Femur (tissue), 1 donor: Measurements from ENCODE around the gene DOK5.

Source experiments
- DNase-seq: peaks from one replicate; pipeline ENCODE4 v3.0.0-alpha.2; 2017

DOK5 gene

DNA sequence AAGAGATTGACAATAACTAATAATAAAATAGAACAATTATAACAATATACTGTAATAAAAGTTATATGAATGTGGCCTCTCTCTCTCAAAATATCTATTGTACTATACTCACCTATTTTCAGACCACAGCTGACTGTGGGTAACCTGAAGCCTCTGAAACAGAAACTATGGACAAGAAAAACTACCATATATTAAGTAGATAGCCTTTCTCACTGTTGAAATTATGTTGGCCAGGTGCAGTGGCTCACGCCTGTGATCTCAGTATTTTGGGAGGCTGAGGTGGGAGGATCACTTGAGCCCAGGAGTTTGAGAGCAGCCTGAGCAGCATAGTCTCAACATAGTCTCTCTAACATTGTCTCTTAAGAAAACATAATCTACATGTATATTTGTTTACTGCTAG is 89.9 kb downstream of the DOK5 start:
- no peak for DNase-seq

- DNase-seq, result no peak
These were observed 90.8 kb downstream of the DOK5 start for GRCh38 chr20:54566031-54566688.

DNA sequence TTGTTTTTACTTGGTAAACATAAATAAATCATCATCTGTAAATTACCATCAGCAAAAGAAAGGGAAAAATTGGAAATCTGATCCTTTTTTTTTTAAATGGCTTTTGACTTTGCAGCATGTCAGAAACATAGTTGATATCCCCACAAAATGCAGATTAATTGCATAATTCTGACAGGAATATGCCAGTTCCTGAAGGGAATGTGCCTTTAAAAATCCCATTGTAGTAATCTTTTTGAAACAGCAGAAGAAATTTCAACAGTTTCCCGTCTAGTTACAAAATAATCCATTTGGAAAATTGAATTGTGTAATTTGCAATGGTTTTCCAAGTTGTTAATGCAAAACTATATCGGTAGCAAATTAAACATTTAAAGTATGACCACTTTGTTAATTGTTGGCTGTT is 95.2 kb downstream of the DOK5 start:
- no peak for DNase-seq

DNA sequence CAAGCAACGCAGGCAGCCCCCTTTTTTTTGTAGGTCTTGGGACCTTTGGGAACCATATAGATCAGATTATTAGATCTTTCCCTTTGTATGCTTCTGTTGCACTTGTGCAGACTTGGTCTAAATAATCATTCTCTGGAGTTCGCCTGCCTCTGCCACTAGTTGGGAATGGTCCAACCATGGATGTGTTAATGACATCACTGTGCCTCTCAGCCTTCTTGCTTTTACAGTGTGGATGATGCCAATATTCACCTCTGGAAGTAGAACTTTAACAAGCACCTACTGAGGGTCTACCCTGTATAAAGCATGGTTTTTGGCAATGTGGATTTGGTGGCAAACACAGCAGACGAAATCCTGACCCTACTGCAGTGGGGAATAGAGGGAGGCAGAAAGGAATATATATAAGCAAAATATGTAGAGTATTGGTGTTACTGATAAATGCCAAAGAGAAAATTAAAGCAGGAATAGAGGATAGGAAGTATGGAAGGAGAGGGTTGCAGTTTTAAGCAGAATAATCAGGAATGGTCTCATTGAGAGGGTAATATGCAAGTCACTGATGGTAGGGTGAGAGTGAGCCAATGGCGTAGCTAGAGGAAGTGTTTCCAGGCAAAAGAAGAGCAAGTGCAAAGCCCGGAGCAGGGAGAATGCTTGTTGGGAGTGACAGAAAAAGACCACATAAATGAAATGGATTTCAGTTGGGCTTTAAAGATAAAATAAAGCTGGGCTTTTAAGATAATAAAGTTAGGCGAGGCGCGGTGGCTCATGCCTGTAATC is 97.5 kb downstream of the DOK5 start:
- DNase-seq, result no peak

DNA sequence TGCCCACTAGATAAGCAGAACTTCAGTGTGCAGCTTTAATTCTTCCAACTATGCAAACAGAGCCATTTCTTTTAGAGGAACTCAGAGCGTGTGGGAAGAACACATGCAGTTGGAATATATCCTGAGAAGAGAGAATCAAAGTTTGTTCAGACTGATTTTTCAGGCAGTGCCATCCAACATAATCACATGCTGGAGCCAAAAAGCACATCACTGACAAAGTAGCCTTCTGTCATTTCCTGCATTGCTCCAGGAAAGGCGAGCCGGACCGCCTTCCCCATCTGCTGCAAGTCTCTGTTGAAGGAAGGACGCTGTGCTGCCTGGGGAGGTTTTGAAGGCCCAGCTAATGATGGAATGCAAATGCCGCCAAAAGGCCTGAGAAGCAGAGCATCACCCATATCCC is 98.4 kb downstream of the DOK5 start:
- DNase-seq, result no peak

- DNase-seq, result no peak
These were observed 101.1 kb downstream of the DOK5 start for GRCh38 chr20:54576518-54576917.

DNA sequence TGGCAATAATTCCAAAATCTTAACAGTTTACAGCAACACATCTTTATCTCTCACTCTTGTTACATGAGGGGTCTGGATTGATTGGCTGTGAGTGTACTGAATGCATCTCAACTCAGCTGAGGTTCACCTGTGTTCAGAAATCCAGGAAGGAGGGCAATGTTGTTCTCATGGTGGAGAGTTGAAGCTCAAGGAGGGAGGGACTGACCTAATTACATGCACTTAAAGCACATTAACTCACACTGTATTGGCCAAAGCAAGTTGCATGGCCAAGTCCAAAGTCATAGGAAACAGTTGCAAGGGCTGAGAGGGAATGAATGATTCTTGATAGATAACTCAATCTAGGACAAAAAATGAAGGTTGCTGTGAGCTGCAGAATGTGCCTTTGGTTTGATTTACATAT is 102.2 kb downstream of the DOK5 start:
- no peak for DNase-seq

- no peak for DNase-seq
These were observed 109.8 kb downstream of the DOK5 start for GRCh38 chr20:54585217-54585616.

GRCh38 chr20:54587408-54587807 is 112.0 kb downstream of the DOK5 start:
- no peak for DNase-seq

GRCh38 chr20:54589402-54590030 is 114.1 kb downstream of the DOK5 start:
- DNase-seq, result no peak

DNA sequence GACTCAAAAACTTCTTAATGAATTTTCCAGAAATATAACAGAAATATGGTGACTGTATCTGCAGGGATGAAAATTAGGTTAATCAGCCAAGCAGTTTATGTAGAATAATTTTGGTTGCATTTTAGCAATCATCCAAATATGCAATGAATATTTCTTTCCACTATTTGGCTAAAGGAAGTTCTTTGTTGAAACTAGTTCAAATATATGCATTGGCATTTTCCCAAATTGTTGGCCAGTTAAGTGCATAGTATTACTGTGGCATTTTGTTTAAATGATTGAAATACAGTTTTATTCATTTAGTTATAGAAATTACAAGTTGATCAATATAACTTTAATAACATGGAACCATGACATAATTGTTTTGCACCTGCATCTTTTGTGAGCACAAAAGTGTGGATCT is 115.5 kb downstream of the DOK5 start:
- no peak for DNase-seq

DNA sequence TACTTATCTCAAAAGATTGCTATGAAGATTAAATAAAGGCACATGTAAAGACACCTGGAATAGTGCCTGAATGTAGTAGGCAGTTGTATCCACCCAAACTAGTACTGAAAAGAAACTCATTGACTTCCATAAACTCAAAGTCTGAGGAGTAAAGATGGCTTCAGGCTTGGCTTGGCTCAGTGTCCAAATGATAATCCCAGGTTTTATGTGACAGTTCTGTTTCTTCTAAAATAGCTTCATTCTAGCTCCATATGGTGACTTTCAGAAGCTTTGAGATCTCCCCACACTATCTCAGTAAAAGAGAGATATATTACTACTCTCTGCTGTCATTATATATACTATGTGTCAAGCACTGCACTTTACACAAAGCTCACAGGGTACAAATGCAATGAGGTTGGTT is 121.3 kb downstream of the DOK5 start:
- no peak for DNase-seq

DNA sequence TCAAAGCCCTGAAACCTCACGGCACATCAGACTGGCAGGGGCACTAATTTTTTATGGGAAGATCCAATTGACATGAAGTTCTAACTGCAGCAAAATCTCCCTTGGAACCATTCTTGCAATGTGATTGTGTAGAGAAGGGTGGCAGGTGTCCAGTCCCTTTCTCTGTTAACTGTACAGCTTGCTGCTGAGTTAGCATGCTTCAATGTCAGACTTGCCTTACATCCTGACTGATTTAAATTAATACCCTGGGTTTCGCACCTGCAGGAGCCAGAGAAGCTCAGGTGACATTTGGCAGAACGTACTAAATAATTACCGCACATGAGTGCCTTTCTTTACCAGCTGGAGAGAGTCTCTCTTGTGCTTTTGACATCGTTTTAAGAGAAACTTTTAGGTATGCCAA is 123.0 kb downstream of the DOK5 start:
- DNase-seq, result no peak

DNA sequence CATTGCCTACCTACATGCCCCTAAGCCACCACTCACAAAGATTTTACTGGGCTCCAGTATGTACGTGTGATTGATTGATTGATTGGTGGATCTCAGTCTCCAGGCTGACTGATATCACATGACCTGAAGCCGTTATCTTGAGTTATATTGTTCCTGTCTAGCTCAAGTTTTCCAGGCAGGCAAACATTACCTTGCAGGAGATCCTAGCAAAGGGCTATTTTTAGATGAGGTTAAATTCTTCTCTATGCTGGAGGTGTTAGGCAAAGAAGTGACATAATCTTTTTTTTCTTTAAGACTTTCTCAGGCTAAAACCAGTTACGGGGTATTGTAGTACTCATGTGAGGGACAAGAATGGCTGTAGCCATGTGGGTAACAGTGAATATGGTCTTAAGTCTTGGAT is 125.2 kb downstream of the DOK5 start:
- DNase-seq, result no peak

GRCh38 chr20:54601831-54602515 is 126.6 kb downstream of the DOK5 start:
- DNase-seq, result no peak

DNA sequence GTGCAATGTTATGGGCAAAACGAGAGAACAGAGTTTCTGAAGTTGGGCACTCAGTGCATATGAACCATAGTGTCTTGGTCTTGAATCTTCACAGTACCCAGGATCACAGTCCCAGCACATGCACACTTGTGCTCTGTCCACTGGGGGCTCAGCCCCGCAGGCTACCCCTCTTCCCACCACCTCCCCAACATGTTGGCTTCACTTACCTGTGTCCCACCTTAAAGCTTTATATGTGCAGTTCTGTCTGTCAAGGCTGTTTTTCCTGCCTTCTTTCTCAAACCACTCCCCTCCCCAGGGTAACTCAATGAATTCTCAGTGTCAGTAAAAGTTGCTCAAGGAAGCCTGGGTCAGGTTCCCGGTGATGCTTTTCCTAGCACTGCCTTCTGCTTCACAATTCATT is 129.9 kb downstream of the DOK5 start:
- DNase-seq, result no peak

GRCh38 chr20:54606380-54606779 is 131.0 kb downstream of the DOK5 start:
- DNase-seq, result no peak

GRCh38 chr20:54608039-54608745 is 132.8 kb downstream of the DOK5 start:
- DNase-seq, result no peak

GRCh38 chr20:54608943-54609342 is 133.6 kb downstream of the DOK5 start:
- DNase-seq, result no peak

DNA sequence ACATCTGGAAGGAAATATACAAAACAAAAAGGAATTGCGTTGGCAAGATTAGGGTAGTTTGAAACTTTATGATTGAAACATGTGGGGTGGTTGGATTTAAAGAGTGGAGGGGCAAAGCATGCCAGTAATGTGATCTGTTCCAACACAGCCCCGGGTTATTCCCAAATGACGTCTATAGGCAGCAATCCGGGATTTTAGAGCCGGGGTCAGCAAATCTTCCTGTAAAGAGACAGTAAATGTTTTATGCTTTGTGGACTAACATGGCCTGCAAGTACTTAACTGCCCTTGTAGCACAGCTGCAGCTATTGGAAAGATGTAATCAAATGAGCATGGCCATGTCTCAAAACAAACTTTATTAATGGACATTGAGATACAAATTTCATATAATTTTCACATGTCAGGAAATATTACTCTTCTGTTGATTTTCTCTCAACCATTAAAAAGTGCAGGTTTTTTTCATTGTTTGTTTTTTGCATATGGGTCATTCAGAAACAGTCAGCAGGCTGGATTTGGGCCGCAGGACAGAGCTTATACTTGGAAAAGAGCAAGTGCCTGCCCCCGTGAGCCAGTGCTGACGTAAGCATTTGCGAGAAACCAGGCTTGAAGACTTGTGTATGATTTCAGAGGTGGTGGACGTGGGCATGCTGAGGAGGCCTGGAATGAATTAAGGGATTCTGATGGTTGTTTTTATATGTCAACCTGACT is 136.5 kb downstream of the DOK5 start:
- DNase-seq, result peak; percentile 72

DNA sequence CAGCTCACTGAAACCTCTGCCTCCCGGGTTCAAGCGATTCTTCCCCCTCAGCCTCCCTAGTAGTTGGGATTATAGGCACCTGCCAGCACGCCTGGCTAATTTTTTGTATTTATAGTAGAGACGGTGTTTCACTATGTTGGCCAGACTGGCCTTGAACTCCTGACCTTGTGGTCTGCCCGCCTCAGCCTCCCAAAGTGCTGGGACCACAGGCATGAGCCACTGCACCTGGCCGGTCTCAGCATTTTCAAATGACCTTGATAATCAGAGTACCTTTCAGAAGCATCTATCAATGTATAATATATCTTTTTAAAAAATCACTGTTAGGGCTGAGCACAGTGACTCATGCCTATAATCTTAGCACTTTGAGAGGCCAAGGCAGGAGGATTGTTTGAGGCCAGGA is 143.0 kb downstream of the DOK5 start:
- DNase-seq, result no peak

GRCh38 chr20:54619181-54619580 is 143.8 kb downstream of the DOK5 start:
- DNase-seq, result peak; percentile 59
